MCF 10A (cell line): ENCODE measurements around the gene FCN2. TPM values are rescaled to one million over a fixed set of nuclear protein-coding genes. Genes with fewer than 3 reads are reported as not detected.

Source experiments
- BruUV-seq: library from RNA; stranded (reverse); fragments of 400-500 nt; replicated peaks from 2 replicates; lab custom pipeline; 2021; lab: Mats Ljungman, UMichigan
- CTCF ChIA-PET: fragments of 300-600 bp; sonication (Branson Sonifier 250); formaldehyde crosslinking; extraction: SDS; loops from one replicate; lab custom pipeline; 2021; ENCODE audit warnings: antibody characterized with exemption, inconsistent platforms; lab: Yijun Ruan, JAX
- POLR2A ChIA-PET: fragments of 300-600, 350-650 bp; sonication (Branson Sonifier 250); formaldehyde crosslinking; extraction: SDS; loops from one replicate; lab custom pipeline; 2020; ENCODE audit warnings: antibody characterized with exemption, inconsistent platforms; lab: Yijun Ruan, JAX
- DNase-seq: peaks from one replicate; pipeline ENCODE4 v3.0.0-alpha.2; 2018; ENCODE audit not compliant: unreplicated experiment
- H3K27ac Mint-ChIP-seq: one replicate; pipeline ENCODE4 v1.8.0; 2022; ENCODE audit warnings: mild to moderate bottlenecking, low read depth, mixed read lengths; ENCODE audit not compliant: unreplicated experiment
- H3K27me3 Mint-ChIP-seq: one replicate; pipeline ENCODE4 v1.8.0; 2022; ENCODE audit warnings: mixed read lengths; ENCODE audit not compliant: insufficient read depth, unreplicated experiment
- H3K36me3 Mint-ChIP-seq: one replicate; pipeline ENCODE4 v1.8.0; 2022; ENCODE audit warnings: mild to moderate bottlenecking, moderate library complexity, mixed read lengths; ENCODE audit not compliant: insufficient read depth, unreplicated experiment
- H3K4me1 Mint-ChIP-seq: one replicate; pipeline ENCODE4 v1.8.0; 2022; ENCODE audit warnings: mixed read lengths; ENCODE audit not compliant: insufficient read depth, unreplicated experiment
- H3K4me3 Mint-ChIP-seq: one replicate; pipeline ENCODE4 v1.8.0; 2022; ENCODE audit warnings: mild to moderate bottlenecking, moderate library complexity, mixed read lengths; ENCODE audit not compliant: unreplicated experiment
- H3K9me3 Mint-ChIP-seq: one replicate; pipeline ENCODE4 v1.8.0; 2022; ENCODE audit warnings: mixed read lengths; ENCODE audit not compliant: unreplicated experiment
- CTCF ChIP-seq: fragments of 200-600 bp; IDR thresholded peaks from one replicate; pipeline ENCODE4 v1.8.0; 2022; ENCODE audit warnings: antibody characterized with exemption, mild to moderate bottlenecking; ENCODE audit not compliant: unreplicated experiment
- intact Hi-C: fragments of 100-400 bp; cut with micrococcal nuclease; formaldehyde crosslinking; loops from 2 replicates; pipeline ENCODE4 v1.14.1; 2022
- total RNA-seq: library from RNA; stranded (reverse); gene quantifications from 2 replicates; pipeline ENCODE4 v1.2.3, GENCODE V29; 2022

The FCN2 gene
- total RNA-seq, 1 experiment from 2014 or later = not detected

- ChIA-PET CTCF (no interaction called here), POLR2A (no interaction called here)
- DNase-seq = no peak
- no peak overlapping the region for H3K4me3 Mint-ChIP-seq
- H3K9me3 Mint-ChIP-seq = no peaks in the 10 kb centered on the region
- no peak for TF ChIP-seq CTCF
- no peaks in the 10 kb centered on the region for H3K4me1 Mint-ChIP-seq
- H3K27me3 Mint-ChIP-seq = peaks cover 20% of the 10 kb centered on the region
- intact Hi-C loops = no loop called here
- H3K27ac Mint-ChIP-seq = no peak overlapping the region
- H3K36me3 Mint-ChIP-seq = no peaks in the 10 kb centered on the region
- no TSS peak for BruUV-seq
Measured at GRCh38 chr9:134835987-134836386, 44.6 kb upstream of the FCN2 start.

GRCh38 chr9:134836406-134836970 is 44.1 kb upstream of the FCN2 start:
- Mint-ChIP-seq H3K4me3 (no peak overlapping the region), H3K9me3 (no peaks in the 10 kb centered on the region), H3K4me1 (no peaks in the 10 kb centered on the region), H3K27me3 (peaks cover 20% of the 10 kb centered on the region), H3K36me3 (no peaks in the 10 kb centered on the region), H3K27ac (no peak overlapping the region)
- DNase-seq = no peak
- intact Hi-C loops = no loop called here
- CTCF ChIA-PET = interaction anchor here (0.9 kb wide), 1 partner anchor 97 kb away, joined by 3 read pairs; no protein-coding TSS in a partner anchor
- POLR2A ChIA-PET = no interaction called here
- no peak for TF ChIP-seq CTCF
- no TSS peak for BruUV-seq

GRCh38 chr9:134837529-134837928 is 43.1 kb upstream of the FCN2 start:
- intact Hi-C loops = no loop called here
- DNase-seq = no peak
- no peaks in the 10 kb centered on the region for H3K36me3 Mint-ChIP-seq
- H3K4me1 Mint-ChIP-seq = no peaks in the 10 kb centered on the region
- no peak overlapping the region for H3K27ac Mint-ChIP-seq
- no peaks in the 10 kb centered on the region for H3K9me3 Mint-ChIP-seq
- no TSS peak for BruUV-seq
- ChIA-PET POLR2A (no interaction called here), CTCF (interaction anchor here (0.9 kb wide), 1 partner anchor 98 kb away, joined by 3 read pairs; no protein-coding TSS in a partner anchor)
- no peak overlapping the region for H3K4me3 Mint-ChIP-seq
- no peak for TF ChIP-seq CTCF
- peaks cover 25% of the 10 kb centered on the region for H3K27me3 Mint-ChIP-seq

GRCh38 chr9:134838651-134839454 is 41.8 kb upstream of the FCN2 start:
- intact Hi-C loops = no loop called here
- CTCF ChIA-PET = interaction anchor here (0.6 kb wide), 1 partner anchor 51 kb away, joined by 3 read pairs; no protein-coding TSS in a partner anchor
- no peak for TF ChIP-seq CTCF
- BruUV-seq = no TSS peak
- POLR2A ChIA-PET = no interaction called here
- H3K9me3 Mint-ChIP-seq = no peaks in the 10 kb centered on the region
- no peak overlapping the region for H3K27ac Mint-ChIP-seq
- no peaks in the 10 kb centered on the region for H3K4me1 Mint-ChIP-seq
- no peak for DNase-seq
- H3K36me3 Mint-ChIP-seq = no peaks in the 10 kb centered on the region
- H3K27me3 Mint-ChIP-seq = peaks cover 31% of the 10 kb centered on the region
- H3K4me3 Mint-ChIP-seq = no peak overlapping the region
